Cardiac ventricle fibroblast (primary cell): ENCODE measurements around the gene HLA-G. TPM values are rescaled to one million over a fixed set of nuclear protein-coding genes. Genes with fewer than 3 reads are reported as not detected.

Experiments used
- total RNA-seq: library from RNA; depleted of rRNA; stranded (reverse); fragments of >200 nt; gene quantifications from 2 replicates; pipeline ENCODE4 v1.2.3, GENCODE V29; 2015

Gene HLA-G
- total RNA-seq = not detected in 2 replicates

GRCh38 chr6:29827579-29828470 lies at the start of gene HLA-G:
Gene HLA-G (plus strand): TSS chr6:29827825. CDS start chr6:29827845, 20 bp downstream.

Other genes with a start within 250 kb of the HLA-G start
- not detected in 2 replicates for gene OR2H2, start 242.7 kb upstream of the HLA-G start, total RNA-seq
- 14.2 and 15.1 TPM in 2 replicates for gene GABBR1, start 194.6 kb upstream of the HLA-G start, total RNA-seq
- not detected in 2 replicates for gene MOG, start 170.7 kb upstream of the HLA-G start, total RNA-seq
- not detected in 2 replicates for gene ZFP57, start 146.7 kb upstream of the HLA-G start, total RNA-seq
- 8.6 and 13.2 TPM in 2 replicates for gene HLA-F, start 104.4 kb upstream of the HLA-G start, total RNA-seq
- 472 and 507 TPM in 2 replicates for gene HLA-A, start 114.7 kb downstream of the HLA-G start, total RNA-seq
- 26.8 and 27.9 TPM in 2 replicates for gene POLR1H, start 233.4 kb downstream of the HLA-G start, total RNA-seq
- 30.6 and 31.6 TPM in 2 replicates for gene PPP1R11, start 239.4 kb downstream of the HLA-G start, total RNA-seq
- gene RNF39, start 247.9 kb downstream of the HLA-G start, total RNA-seq = 0.19 TPM in 1 of 2 replicates, not detected in the other